Kidney tubule cell (primary cell): ENCODE results near the gene CD200R1L.

Experiments used
- DNase-seq: peaks from one replicate; pipeline ENCODE4 v3.0.0-alpha.2; 2018; ENCODE audit warnings: low spot score

CD200R1L gene

DNA sequence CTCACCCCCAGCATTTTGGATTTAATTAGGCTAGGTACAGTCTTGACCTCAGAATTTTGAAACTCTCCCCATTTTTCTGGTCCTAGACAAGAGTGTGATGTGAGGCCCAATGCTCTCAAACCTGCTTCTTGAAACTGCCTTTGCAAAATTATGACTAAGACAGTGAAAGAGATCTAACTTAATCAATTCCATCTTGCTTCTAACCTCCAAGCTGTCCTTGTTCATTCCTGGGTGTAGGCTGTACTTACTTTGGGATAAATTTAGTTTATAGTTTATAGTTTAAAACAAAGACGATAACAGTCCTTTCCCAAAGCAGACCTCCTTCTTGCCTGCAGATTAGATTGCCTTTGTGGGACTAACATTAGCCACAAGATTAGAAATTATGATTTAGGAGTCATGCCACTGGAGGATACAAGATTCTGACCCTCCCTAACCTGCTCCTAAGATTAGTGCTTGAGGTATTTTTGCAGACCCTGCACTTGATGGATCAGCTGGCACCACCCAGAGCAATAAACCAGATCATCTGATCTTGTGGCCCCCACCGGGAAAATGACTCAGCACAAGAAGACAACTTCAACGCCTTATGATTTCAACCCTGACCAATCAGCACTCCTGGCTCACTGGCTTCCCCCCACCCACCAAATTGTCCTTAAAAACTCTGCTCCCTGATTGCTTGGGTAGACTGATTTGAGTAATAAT is 59.6 kb downstream of the CD200R1L start:
- DNase-seq = no peak

GRCh38 chr3:112786002-112786590 is 60.6 kb downstream of the CD200R1L start:
- no peak for DNase-seq

- no peak for DNase-seq
These were observed 61.2 kb downstream of the CD200R1L start for GRCh38 chr3:112785321-112786001.

GRCh38 chr3:112782491-112782890 is 64.2 kb downstream of the CD200R1L start:
- DNase-seq = no peak

DNA sequence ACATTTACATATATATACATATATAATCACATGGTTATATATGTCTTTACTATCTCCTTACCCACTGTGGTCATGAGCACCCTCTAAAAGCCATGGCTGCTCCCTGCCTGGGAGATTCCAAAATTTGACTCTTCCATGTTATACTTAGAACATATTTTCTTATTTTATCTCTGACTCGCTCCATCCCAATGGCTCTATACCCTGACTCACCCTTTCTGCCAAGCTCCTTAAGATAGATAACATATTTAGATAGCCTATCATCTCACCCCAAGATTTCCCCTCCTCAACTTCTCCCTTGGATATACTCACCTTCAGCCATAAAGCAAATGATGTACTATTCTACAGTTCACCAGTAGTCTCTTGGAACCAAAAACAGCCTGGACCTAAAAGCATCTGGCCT is 65.1 kb downstream of the CD200R1L start:
- DNase-seq = peak; percentile 37

GRCh38 chr3:112779558-112780480 is 66.8 kb downstream of the CD200R1L start:
- DNase-seq = no peak

DNA sequence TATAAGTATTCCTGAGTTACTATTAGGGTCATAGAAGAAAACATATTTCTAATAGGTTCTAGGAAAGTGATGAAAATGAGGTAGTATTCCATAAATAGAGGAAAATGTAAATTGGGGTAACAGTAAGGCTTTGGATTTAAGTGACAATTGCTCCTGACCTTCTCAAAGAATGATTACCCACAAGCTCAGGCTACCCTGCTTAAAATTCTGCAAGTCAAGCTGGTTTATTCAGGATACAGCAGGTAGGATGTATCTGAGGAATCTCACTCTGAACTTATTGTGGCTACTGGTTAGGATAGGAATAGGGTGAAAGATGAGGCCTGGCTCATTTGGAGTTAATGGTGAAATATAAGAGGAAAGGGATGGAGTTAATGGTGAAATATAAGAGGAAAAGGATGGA is 67.7 kb downstream of the CD200R1L start:
- DNase-seq = no peak

DNA sequence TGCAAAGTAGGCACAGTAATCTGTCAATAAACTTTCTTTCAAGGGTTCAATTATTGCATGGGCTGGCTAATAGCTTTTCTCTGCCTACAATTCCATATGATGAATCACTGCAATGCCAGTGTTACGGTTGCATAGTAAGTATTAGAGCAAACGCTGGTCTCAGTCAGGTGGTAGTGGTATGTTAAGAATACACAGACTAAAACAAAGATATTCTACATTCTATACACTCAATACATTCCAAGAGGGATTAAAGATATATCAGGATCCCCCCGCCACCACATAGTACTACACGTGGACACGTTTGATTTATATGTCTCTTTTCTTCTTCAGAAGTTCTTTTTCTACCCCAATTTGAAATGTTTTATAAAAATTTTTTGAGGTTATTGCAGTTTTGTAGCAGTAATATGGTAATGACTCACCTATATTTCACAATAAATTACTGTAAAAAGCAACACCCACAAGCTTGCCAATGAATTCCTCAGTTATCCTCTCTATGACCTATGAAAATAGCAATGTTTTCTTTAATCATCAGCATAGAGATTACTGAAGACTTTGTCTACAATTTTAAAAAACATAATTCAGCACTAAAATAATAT is 68.2 kb downstream of the CD200R1L start:
- DNase-seq = no peak

DNA sequence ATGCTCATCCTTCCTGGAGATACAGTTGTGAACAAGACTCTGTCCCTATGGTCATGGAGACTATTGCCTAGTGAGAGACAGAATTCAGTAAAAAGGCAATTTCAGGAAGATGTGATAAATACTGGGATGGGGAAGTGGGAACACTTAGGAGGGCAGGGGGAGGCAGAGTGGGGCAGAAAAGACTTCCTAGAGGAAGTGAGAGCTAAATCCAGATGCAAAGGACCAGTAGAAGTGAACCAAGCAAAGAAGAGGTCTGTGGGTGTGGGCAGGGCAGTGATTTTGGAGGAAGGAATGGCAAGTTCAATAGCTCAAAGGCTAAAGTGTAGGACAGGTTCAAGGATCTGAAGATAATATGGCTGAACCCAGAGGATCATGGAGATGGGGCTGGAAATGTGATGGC is 68.9 kb downstream of the CD200R1L start:
- no peak for DNase-seq

DNA sequence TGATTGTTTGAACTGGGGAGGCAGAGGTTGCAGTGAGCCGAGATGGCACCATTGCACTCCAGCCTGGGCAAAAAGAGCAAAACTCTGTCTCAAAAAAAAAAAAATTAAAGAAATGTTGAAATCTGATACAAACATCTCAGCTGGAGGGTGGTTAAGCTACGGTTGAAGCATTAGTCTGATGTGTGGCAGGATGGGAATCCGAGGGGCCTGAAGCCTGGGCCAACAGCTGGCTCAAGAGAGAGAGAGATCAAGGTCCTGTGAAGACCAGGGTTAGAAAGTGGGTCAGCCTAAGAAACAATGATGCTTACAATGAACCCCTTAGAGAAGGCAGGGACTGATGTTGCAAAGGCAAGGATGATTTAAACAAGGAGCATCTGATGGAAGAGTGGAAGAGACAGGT is 69.8 kb downstream of the CD200R1L start:
- DNase-seq = no peak

GRCh38 chr3:112776000-112776399 is 70.7 kb downstream of the CD200R1L start:
- peak; percentile 71 for DNase-seq

DNA sequence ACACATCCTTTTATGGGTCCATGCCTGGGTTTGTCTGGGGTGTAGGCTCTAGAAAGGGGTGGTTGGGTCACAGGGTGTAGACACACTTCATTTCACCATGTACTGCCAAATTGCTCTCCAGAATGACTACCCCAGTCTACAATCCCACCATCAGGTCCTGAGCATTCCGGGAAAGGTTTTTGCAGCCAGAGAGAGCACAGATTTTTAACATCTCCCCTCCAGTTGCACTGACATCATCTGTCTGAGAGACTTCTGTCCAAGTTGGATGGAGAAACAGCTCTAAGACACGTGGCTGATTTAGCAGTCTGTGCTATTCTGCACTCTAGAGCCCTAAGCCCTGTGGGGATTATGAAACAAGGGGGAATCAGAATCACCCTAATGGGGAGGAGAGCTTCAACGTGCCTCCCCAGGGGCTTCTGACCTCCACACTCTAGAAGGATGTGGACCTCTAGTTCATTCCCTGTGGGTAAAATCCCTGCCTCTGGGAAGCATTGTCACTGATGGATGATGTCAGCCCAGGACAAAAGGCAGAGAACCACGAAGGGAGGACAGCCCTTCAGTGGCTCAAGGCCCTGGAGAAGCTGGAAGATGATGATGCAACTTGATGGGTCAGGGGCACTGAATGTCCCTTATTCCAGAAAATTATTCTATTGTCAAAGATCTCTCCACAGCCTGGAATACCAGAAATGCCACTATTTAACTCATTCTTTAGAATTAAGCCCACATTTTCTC is 71.5 kb downstream of the CD200R1L start:
- peak; percentile 44 for DNase-seq

DNA sequence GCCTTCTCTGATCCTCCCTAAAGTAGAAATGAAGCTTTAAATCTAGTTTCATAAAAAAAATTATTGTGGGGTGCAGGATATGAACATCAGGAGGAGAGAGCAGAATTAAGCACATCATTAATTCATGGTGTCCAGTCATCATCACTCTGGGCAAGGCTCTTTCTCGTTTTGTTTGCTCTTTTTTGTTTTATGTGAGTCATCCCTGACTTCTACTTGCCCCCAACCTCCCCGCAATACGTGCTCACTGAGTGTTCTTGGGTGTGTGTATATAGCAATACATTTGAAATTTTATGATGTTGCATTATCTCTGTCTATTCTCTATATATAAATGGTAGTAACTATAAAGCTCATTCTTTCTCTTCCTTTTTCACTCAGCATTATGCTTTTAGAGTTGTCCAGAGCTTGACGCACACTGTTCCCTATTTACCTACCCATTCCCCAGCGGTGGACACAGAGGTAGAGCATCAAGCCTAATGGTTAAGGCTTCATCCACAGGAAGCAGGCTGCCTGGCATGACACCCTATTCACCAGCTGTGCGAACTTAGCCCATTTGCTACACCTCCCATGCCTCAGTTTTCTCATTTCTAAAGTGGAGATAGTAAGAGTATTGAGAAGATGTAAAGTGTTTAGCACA is 72.3 kb downstream of the CD200R1L start:
- peak; percentile 42 for DNase-seq

GRCh38 chr3:112773864-112774263 is 72.8 kb downstream of the CD200R1L start:
- peak; percentile 56 for DNase-seq

DNA sequence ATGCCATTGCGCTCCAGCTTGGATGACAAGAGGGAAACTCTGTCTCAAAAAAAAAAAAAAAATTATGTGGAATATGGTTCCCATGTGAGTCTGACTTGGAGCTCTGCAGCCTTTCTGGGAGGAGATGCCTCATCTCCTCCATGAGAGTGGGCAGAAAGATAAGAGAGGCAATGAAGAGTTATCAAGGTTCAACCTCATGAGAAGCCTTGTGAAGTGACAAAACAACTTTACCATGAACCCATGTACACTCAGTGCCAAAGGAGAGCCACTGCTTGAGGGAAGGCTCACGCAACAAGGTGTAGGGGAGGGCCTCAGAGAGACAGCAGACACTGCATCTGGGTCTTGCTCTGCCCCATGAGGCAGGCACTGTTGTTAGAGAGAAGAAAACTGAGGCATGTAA is 75.7 kb downstream of the CD200R1L start:
- no peak for DNase-seq

DNA sequence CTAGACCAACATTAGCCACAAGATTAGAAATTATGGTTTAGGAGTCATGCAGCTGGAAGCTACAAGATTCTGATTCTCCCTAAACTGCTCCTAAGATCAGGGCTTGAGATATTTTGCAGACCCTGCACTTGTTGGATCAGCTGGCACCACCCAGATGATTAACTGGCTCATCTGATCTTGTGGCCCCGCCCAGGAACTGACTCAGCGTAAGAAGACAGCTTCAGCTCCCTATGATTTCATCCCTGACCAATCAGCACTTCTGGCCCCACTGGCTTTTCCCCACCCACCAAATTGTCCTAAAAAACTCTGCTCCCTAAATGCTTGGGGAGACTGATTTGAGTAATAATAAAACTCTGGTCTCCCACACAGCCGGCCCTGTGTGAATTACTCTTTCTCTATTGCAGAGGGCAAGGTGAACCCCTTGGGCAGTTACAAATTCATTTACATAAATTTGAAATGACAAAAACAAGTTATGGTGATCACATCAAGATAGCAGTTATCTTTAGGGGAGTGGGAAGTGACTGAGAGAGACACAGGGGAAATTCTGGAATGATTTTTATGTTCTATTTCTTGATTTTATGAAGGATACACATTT is 76.5 kb downstream of the CD200R1L start:
- DNase-seq = peak; percentile 72

DNA sequence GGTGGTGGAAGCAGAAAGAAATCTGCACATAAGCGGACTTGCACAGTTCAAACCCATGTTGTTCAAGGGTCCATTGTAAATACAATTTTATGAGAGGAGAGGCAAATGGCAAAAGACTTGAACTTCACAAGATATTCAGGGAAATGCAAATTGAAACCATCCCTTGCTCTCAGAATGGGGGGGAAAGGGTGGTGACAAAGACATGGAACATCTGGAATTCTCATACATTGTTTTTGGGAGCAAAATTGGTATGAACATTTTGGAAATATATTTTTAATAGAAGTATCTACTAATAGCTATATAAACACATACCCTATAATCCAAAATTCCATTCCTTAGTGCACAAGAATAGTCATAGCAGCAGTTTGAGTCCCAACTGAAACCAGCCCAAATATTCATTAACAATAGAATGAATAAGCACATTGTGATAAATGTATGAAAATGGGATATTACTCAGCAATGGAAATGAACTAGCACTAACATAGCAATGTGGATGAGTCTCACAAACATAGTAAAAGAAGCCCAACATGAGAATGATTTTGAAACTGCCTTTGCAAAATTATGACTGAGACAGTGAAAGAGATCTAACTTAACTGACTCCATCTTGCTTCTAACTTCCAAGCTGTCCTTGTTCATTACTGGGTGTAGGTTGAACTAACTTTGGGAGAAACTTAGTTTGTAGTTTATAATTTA is 77.2 kb downstream of the CD200R1L start:
- peak; percentile 42 for DNase-seq

GRCh38 chr3:112767777-112768176 is 78.9 kb downstream of the CD200R1L start:
- DNase-seq = no peak

DNA sequence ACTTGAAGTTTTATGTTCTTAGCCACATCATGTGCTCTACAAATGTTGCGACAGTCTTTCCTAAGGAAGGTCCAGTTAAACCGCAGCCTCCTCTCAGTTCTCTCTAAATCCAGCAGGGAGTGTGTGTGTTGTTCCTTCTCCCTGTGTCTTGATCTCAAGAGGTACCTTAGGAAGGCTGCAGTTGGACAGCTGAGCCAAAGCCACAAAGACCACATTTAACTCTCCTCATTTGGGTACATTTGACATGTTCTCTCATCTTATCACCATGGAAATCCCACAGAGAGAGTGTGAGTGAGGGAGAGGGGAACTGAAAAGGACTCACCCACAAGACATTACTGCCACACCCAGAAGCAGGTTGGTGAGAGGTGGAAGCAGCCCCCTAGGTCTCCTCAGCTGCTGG is 79.5 kb downstream of the CD200R1L start:
- DNase-seq = no peak
